HS-27A (cell line): ENCODE measurements around the gene AGPAT3.

ENCODE experiments used
- DNase-seq: peaks from one replicate; pipeline ENCODE4 v3.0.0-alpha.2; 2012; ENCODE audit warnings: low read depth, missing footprints

The AGPAT3 gene

DNA sequence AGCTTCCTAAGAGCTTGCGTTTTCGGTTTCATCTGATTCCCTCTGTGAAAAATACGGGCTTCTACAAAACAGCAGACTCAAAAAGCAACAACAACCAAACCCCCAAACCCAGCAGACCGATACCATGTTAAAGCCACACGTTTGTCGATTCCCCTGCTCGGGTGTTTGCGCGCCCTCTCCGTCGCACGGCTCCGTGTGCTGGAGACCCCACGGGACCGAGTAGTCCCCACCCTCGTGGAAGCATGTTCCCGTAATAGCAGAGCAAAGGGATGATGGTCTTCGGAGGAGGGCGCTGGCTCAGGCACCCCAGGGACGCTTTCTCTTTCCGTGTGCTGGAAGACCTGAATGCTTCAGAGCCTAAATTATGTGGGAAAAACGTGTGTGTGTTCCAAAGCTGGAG is 42.7 kb downstream of the AGPAT3 start:
- DNase-seq, result no peak

DNA sequence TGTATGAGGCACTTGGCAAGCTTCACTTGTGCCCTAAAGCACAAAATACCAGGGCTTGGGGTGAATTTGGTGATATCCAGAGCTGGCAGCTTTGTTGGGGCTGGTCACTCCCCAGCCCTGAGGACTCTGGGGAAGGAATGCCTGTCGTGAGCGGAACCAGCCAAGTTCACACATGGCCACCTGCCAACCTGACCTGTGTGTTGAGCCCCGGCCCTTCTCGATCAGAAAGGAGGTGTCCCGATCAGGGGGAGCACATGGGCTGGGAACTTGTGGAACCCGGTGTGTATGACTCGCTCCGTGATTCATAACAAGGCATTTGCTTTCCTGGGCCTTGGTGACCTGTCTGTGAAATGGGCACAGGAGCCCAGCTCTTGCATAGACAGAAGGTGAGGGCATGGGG is 43.1 kb downstream of the AGPAT3 start:
- DNase-seq, result no peak

DNA sequence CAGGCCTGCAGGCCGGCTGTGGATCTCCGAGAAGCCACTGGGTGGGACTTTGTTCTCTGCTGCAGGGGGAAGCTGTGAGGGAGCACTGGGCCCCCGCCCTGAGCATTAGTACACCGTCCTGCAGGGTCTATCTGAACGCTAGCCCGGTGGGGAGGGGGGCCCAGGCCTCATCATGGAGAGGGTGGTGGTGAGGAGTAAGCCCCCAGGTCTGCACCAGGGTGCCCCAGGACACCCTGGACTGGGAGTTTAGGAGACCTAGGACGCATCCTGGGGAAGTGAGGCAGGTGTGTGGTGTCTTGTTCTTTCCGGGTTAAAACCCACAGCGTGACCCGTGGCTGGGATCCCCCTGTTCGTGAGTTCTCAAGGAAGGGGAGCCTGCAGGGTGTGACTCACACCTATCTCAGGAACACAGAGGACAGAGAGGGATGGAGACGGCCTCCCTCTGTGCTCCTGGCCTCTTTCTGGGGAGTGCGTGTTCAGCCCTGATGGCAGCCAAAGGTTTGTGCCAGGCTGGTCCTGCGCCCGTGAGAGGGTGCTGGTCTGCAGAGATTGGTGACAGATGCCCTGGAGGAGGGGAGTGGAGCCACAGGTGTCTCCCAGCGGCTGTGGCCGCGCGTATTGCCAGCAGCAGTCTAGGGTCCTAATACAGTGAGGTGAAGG is 44.8 kb downstream of the AGPAT3 start:
- DNase-seq, result no peak

DNA sequence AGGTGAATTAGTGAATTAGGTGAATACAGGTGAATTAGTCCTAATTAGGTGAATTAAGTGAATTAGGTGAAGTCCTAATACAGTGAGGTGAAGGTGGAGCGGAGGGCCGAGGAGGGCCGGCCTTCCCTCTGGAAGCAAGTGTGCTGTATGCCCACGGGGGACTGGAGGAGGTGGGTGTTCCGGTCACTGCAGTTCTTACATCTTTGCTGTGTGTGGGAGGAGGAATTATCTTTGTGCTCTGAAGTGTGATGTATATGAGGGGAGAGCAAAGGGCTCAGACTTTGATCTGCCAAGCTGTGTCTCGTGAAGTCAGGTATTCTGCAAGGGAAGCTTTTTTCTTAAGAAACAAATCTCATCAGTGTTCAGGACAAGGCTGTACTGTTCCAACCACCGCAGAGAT is 45.4 kb downstream of the AGPAT3 start:
- DNase-seq, result no peak

DNA sequence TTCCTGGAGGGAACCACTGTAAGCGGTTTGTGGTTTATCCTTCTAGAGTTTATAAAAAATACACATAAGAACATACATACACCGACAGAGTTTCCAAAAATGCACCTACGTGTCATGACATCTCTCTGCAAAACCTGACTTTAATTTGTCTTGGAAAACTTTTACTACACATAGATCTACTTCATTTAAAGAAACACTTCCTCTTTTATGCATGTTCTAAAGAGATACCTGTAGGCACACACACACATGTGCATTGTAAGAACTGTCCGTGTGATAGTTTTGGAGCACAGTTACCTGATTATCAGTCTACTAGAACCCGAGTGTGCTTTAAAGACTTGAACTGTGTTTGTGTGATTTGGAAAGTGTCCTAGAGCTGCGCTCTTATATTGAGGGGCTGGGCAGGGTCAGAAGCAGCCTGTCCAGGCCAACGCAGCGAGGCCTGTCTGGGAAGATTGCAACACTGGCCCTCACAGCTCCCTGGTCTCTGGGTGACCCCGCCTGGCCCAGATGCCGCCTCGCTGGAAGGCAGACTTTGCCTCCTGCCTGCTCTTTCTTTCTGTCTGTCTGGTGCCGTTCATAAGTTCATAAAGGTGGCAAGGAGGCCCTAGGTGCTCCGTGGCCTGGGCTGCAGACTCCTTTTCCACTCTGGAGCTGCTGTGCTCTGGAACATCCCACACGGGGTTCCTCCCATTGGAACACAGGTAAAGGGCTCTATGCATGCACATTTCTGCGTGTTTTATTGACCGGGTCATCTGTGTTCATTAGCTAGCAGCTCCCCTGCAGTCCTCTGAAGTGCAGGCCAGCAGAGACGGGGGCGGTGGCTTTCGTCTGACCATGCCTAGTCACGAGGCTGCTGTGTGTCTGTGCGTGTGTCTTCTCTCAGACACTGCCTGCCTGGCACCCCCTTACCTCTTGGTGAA is 46.3 kb downstream of the AGPAT3 start:
- DNase-seq, result no peak

DNA sequence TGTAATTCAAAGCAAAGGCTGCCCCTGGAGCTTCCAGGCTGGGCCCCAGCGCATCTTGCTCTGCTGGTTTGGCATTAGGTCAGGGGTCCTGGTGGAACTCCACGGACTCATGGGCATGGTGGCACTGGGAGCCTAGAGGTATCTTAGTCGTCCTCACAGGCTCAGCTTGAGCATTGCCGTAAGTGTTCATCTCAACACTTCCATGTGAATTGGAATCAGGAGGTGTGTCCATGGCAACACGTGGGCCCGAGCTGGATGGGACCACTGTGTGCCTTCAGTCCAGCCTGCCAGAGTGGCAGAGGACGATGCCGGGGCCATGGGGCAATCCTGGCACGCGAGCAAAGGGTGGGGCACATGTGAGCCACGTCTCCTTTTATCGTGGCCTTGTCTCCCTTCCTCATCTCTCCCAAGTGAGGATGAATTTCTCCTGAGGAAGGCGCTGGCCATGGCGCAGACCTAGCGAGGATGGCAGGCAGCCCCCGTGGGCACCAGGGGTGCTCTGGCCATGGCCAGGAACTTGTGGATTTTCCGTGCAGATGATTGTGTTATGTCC is 47.0 kb downstream of the AGPAT3 start:
- DNase-seq, result no peak

DNA sequence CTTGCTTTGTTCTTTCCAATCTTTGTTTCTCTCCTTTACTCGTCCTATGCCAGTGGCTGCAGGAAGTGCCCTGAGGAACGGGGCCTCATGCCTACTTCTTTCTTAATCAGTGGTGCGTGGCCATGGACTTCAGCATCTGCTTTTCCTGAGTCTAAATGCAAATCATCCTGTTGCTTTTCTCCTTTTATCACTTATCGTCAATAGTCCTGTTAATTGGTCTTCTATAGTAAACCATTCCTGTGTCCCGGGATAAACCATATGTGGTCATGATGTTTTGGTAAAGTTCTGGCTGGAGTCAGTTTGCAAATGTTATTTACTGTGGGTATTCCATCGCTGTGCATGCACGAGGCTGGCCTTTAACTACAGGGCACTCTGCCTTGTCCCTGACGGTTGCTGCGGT is 47.5 kb downstream of the AGPAT3 start:
- no peak for DNase-seq

DNA sequence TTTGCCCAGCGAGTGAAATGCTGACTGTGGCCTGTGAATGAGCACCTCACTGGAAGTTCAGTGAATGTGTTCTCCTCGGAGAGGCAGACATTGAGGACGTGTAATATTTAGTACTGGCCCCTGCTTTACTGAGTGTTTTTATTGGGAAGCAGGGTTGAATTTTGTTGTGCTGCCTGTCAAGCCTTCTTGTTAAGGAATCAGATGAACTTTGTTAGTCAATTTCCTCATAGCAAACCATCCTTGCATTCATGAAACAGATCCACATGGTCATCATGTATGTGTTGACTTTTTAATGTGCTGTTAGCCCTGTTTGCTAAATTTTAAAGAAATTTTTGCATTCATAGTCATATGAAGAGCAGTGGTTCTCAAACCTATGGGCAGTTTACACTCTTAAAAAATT is 47.9 kb downstream of the AGPAT3 start:
- no peak for DNase-seq

DNA sequence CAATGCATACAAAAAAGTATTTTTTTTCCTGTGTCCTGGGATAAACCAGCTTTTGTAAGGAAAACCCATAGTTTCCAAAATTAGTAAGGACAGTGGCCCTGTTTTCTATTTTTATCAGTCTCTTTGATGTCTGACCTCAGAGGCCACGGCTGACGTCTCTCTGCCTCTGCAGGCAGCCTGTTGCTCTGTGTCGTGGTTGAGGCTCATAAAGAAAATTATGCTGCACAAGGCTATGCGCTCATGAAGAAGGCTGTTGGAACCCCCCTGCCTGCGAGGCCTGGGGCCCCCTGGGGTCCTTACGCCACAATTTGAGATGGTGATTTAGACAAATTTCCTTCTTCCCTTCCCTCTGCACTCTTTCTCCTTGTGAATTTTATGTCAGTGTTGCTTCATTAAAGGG is 48.9 kb downstream of the AGPAT3 start:
- DNase-seq, result no peak

DNA sequence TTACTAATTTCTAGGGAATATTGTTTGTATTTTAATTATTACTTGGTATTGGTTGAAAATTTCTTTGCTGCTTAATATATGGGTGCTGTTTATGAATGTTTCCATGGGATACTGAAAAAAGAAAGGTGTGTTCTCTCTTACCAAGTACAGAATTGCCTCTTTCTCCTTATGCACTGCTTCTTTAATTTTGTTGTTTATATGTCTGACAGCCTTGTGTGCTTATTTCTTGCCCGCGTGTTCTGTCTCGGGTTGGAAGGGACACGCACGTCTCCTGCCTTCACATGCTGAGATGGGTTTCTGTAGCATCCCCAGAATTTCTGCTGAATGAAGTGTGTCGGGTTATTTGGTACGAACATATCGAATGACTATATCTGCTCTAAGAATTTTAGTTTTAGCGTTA is 51.1 kb downstream of the AGPAT3 start:
- DNase-seq, result no peak

DNA sequence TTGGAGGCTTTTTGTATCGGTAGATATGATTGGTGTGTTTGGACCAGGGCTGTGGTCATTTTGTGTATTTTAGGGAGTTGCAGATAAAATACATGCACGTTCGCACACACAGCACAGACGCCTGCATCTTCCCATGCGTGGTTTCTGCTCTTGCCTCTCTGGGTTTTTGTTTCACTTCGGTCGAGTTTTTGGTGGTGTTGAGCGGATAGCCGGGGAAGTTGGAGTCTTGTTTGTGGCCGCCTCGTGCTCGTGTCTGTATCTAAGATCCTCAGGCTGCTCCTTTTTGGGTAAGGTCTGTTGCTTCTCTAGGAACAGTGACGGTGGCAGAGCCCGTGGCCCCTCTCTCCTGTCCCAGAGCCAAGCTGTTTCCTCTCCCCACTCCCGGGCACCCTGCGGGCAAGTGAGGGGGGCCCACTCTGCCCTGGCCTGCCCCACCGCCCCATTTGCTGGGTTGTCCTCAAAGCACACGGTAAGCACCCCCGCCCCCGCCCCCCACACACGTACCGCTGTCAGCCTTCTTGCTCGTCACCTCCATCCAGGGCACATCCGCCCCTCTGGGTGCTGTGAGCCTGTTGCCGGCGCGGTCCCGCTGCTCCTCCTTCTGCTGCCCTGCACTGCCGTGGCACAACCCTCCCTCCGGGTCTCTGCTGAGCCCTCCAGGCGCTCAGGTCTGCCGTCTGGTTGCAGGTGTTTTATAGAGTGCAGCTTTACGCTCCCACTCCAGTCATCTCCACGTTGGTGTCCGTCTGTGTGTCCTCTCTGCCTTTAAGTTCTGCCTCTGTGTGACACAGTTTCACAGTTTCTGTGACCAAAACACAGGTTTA is 51.9 kb downstream of the AGPAT3 start:
- DNase-seq, result no peak

DNA sequence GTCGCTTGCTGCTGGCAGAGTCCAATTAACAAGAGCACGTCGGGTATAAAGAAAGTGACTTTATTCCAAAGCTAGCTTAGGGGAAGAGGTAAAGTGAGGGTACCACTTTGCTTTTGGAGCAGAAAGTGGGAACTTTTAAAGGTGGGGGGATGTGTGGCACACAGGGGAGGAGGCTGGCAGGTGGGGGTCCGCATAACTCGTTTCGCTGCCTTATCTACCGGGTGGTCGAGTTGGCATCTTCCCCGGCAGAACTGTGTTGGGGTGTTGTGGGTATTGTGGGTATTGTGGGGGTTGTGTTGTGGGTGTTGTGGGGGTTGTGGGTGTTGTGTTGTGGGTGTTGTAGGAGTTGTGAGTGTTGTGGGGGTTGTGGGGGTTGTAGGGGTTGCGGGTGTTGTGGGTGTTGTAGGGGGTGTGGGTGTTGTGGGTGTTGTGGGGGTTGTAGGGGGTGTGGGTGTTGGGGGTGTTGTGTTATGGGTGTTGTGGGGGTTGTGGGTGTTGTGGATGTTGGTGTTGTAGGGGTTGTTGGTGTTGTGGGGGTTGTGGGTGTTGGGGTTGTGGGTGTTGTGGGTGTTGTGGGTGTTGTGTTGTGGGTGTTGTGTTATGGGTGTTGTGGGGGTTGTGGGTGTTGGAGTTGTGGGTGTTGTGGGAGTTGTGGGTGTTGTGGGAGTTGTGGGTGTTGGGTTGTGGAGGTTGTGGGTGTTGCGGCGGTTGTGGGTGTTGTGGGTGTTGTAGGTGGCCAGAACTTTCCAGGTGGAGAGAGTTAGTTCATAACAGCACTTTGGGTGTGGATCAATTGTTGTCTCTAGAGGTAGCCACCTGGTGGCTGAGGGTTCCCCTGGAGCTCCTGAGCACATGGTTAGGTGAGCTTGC is 52.7 kb downstream of the AGPAT3 start:
- DNase-seq, result no peak

DNA sequence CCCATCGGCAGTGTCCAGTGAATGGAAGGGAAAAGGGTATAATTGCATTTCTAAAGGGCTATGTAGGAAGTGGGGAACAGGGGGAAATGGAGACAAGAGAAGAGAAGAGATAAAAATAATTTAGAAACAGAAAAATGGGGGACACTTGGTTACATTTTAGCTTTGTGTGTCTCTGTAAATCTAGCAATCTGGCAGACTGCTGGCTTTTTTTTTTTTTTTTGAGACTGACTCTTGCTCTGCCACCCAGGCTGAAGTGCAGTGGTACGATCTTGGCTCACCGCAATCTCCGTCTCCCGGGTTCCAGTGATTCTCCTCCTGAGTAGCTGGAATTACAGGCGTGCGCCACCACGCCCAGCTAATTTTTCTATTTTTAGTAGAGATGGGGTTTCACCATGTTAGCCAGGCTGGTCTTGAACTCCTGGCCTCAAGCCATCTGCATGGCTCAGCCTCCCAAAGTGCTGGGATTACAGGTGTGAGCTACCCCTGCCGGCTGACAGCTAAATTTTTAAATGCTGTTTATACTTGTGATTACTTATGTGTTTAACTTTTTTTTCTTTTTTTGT is 53.4 kb downstream of the AGPAT3 start:
- no peak for DNase-seq

DNA sequence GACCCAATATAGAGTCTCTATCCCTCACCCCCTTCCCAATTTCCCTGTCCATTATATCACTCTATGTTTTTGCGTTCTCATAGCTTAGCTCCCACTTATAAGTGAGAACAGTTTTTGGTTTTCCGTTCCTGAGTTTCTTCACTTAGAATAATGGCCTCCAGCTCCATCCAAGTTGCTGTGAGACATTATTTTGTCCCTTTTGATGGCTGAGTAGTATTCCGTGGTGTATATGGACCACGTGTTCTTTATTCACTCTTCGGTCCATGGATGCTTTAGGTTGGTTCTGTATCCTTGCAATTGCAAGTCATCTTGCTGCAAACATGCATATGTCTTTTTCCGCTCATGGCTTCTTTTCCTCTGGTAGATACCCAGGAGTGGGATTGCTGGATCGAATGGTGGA is 54.3 kb downstream of the AGPAT3 start:
- no peak for DNase-seq

DNA sequence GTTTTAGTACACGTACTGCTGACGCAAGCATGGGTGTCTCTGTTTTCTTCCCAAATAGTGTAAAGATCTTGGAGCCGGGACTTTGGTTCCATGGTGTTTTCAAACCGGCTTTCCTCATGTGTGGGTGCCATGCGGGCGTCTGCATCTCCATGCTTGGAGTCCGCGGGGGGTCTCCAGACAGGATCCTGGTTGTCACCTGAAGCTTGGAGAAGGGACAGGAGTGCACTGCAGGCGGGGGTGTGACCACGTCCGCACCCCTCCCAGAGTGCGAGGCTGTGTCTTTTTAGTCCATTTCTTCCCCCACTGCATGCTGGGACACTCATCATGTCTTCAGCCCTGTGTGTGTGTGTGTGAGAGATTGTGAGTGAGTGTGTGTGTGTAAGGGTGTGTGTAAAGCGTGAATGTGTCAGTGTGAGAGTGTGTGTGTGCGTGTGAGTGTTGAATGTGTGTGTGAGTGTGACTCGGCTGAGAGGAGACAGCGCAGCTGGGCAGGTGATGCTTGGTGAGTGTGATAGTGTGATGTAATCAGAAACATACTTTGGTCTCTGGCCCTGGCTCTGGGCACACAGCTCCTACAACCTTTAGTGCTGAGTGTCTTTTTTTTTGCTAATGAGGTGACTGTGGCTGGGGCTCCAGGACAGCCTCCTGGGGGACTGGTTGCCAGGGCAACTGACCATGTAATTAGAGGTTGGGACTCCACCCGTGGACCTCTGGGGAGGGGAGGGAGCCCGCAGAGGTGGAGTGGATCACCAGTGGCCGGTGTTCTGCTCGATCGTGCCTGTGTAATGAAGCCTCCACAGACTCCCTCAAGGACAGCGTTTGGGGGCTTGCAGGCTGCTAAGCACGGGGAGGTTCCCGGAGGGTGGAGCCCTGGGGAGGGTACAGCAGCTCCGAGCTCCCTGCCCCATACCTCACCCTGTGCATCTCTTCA is 55.1 kb downstream of the AGPAT3 start:
- DNase-seq, result no peak

DNA sequence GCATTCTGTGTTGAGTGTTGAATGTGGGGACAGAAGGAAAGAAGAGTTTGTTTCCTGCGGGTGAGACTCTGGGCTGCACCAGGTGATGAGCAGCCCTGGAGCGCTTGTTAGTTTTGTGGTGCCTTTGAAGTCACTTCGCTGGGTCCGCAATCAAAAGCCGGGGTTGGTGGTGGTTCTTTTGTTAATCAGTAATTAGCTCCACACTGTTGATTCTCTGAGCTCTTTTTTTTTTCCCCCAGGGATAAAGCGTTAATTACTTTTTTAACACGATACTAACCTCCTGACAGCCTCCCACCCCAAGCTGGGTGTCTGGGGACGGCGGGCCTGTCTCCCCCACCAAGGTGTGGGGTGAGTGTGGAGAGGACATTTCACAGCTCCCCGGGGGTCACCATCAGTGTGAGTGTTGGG is 56.6 kb downstream of the AGPAT3 start:
- no peak for DNase-seq

DNA sequence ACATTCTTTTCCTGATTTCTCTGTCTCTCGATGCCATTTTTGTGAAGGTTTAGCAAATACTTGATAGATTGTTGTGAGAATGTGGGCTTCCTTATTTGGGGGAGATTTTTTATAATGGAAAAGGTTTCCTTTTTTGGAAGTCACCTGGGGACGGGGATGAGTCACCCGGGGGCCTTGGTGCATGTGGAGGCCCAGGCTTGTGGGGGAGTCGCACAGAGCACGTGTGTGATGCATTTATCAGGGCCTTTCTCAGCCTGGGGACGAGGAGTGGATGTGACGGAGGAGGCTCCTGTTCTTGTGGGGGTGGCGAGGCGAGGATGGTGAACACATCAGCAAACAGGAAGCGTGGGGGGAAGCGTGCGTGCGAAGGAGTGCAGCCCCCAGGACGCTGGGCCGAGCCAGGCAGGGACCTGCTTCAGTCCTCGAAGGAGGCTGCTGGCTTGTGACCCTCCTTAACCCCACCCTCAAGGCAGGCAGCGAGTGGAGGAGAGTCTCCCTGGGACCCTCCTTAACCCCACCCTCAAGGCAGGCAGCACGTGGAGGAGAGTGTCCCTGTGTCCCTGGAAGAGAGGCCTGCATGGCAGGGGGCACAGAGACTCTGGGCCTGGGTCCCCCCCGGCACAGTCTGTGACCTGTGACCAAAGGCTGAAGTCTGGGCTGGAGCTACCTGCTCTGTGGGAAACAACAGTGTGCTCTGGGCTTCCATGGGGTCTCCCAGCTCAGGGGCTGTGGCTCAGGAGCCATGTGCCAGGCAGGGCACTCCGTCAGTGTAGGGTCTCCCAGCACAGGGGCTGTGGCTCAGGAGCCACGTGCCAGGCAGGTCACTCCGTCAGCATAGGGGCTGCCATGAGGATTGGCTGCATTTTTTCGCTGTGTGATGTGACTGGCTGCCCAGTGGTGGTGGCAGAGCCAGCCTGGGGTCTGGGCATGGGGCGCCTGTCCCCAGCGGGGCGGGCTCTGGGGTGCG is 57.2 kb downstream of the AGPAT3 start:
- DNase-seq, result no peak

DNA sequence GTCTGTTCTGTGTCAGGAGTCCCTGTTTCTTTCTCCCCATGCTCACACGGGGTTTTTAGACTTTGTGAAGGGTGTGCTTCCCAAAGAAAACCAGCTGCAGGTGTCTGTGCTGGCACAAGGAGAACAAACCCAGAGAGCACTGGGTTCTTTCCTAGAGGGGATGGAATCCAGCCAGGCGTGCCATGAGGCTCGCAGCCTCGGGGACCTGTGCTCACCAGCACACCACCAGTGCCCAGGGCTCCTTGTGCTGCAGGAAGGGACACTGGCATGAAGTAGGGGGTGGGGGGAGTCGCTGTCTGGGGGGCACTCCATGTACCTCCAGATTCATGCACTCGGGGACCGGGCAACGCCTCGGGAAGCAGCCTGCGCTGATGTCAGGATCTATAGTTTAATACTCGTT is 57.9 kb downstream of the AGPAT3 start:
- DNase-seq, result no peak

DNA sequence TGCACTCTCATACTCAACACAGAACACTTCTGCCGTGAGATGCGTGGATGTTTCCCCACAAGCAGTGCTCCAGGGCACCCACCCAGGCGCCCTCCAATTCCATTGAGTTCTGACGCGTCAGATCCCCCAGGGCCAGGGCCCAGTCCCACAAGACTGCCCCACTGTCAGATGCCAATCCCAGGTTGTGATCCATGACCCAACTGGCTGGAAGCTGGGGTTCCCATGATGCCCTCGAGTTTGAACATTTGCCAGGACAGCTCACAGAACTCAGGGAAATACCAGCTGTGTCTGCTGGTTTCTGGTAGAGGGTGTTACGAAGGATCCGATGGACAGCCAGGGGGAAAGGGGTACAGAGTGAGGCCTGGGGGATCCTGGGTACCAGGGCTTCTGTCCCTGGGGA is 58.4 kb downstream of the AGPAT3 start:
- DNase-seq, result no peak
